Testis (tissue), 2 donors: ENCODE measurements around the gene IL18BP.

ENCODE experiments used
- CTCF ChIP-seq, 3 experiments: fragments of 450-650 bp in 2 of 3; fragments of 200-600 bp in 1 of 3; sonication (generic) in 1 of 3; IDR thresholded peaks; one replicate each; pipeline ENCODE4 v1.5.1; 2016 to 2019; ENCODE audit warnings: antibody characterized with exemption in 3 of 3, mild to moderate bottlenecking in 2 of 3, moderate library complexity in 1 of 3
- POLR2A ChIP-seq: fragments of 450-650 bp; IDR thresholded peaks from one replicate; pipeline ENCODE4 v1.6.1; 2017; ENCODE audit warnings: antibody characterized with exemption, mild to moderate bottlenecking, moderate library complexity

DNA sequence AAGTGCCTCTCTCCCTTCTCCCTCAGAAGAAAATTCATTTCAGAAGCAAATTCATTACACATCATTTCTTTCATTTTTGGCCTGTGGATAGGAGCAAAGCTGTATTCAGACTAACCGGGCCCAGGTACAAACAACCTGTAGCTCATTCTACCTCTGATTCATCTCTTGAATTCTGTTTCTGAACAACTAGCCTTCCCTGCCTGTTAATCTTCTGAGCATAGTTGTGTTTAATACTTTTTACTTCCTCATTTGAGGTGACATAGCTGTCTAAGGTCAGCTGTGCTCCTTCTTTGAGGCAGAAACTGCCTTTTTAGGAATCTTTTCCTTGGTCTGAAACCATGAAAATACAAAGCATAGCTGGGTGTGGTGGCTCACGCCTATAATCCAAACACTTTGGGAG is 12.6 kb upstream of the IL18BP start:
- TF ChIP-seq POLR2A (no peak), CTCF (IDR thresholded peaks at IDR 0.05) (no peak)
